K562 (cell line): ENCODE data around the gene ENDOG. TPM values are rescaled to one million over a fixed set of nuclear protein-coding genes. Genes with fewer than 3 reads are reported as not detected.

ENCODE experiments used
- ATF7 ChIP-seq: fragments of 450-650 bp; IDR thresholded peaks from 2 replicates; pipeline ENCODE4 v1.7.1; 2014; ENCODE audit warnings: mild to moderate bottlenecking, moderate library complexity
- BMI1 ChIP-seq: fragments of 150-350 bp; IDR thresholded peaks from 2 replicates; pipeline ENCODE4 v1.6.1; 2014; ENCODE audit warnings: low read length
- E2F4 ChIP-seq: sonication (generic); formaldehyde crosslinking; IDR thresholded peaks from 2 replicates; pipeline ENCODE4 v1.8.0; 2022; ENCODE audit warnings: mild to moderate bottlenecking, low read depth, missing genetic modification reagents
- EHMT2 ChIP-seq: fragments of 450-650 bp; IDR thresholded peaks from 2 replicates; pipeline ENCODE4 v1.6.1; 2018; ENCODE audit warnings: antibody characterized with exemption
- FUS ChIP-seq: fragments of 200-400 bp; formaldehyde crosslinking; optimal IDR thresholded peaks from 2 replicates; pipeline ENCODE3; 2017; ENCODE audit warnings: low read depth, low read length
- HCFC1 ChIP-seq: IDR thresholded peaks from 2 replicates; pipeline ENCODE4 v1.6.1; 2012; ENCODE audit warnings: low read depth, low read length, improper control_type of control experiment
- HDAC1 ChIP-seq, 2 experiments: fragments of 450-650 bp; IDR thresholded peaks; 2 replicates each; pipeline ENCODE4 v1.6.1; 2016 to 2017; ENCODE audit warnings: inconsistent platforms in 1 of 2, mild to moderate bottlenecking in 1 of 2, moderate library complexity in 1 of 2
- IFI16 ChIP-seq: fragments of 250-450 bp; sonication (Bioruptor Pico); IDR thresholded peaks from 2 replicates; pipeline ENCODE4 v2.1.2; 2022; ENCODE audit warnings: mild to moderate bottlenecking, inconsistent platforms
- KAT2B ChIP-seq: IDR thresholded peaks from one replicate; pipeline ENCODE4 v1.6.1; 2012; ENCODE audit warnings: low read depth, mild to moderate bottlenecking, control low read depth, inconsistent platforms, low read length, moderate library complexity
- MEF2A ChIP-seq: IDR thresholded peaks from 2 replicates; pipeline ENCODE4 v1.6.1; 2011; ENCODE audit warnings: low read depth, mild to moderate bottlenecking, low read length, moderate library complexity; ENCODE audit not compliant: control insufficient read depth
- MTA2 ChIP-seq: fragments of 450-650 bp; IDR thresholded peaks from 2 replicates; pipeline ENCODE4 v1.6.1; 2016; ENCODE audit warnings: low read depth
- NFYB ChIP-seq: IDR thresholded peaks from 2 replicates; pipeline ENCODE4 v1.6.1; 2011; ENCODE audit warnings: mild to moderate bottlenecking, moderate library complexity; ENCODE audit not compliant: insufficient read length; ENCODE audit errors: extremely low read depth
- TARDBP ChIP-seq: fragments of 450-650 bp; IDR thresholded peaks from 2 replicates; pipeline ENCODE4 v1.6.1; 2016
- ZBTB11 ChIP-seq, 3 experiments: fragments of 200-800 bp in 1 of 3; fragments of 250-450 bp in 1 of 3; fragments of 450-650 bp in 1 of 3; sonication (Bioruptor Pico) in 1 of 3; sonication (Bioruptor generic) in 1 of 3; formaldehyde crosslinking in 1 of 3; IDR thresholded peaks; 2 replicates each; pipeline versions ENCODE4 v1.6.1 to v1.8.0; 2016 to 2022; ENCODE audit warnings: mild to moderate bottlenecking in 2 of 3, missing genetic modification characterization in 2 of 3, missing compliant biosample characterization in 1 of 3, moderate library complexity in 1 of 3
- ZNF347 ChIP-seq: fragments of 450-650 bp; formaldehyde crosslinking; IDR thresholded peaks from 2 replicates; pipeline ENCODE4 v1.4.0; 2020; ENCODE audit warnings: low read depth, mild to moderate bottlenecking, moderate library complexity
- ZNF707 ChIP-seq: fragments of 250-450 bp; sonication (Bioruptor Pico); conservative IDR thresholded peaks from 2 replicates; pipeline ENCODE4 v1.8.0; 2022; ENCODE audit warnings: inconsistent platforms, mild to moderate bottlenecking, moderate library complexity
- polyA plus RNA-seq, 8 experiments: library from polyadenylated mRNA; depleted of rRNA in 4 of 8; stranded (reverse) in 5 of 8; unstranded in 3 of 8; fragments of >200 nt; fragmentation: Nextera tagmentation in 2 of 8; fragmentation: Illumina TruSeq in 1 of 8; extraction: Ambion mirVana in 2 of 8; extraction: Trizol in 1 of 8; gene quantifications; 2 replicates each; pipeline versions ENCODE4 v1.2.1 to v1.2.3, GENCODE V29; 2011 to 2014; ENCODE audit warnings: inconsistent platforms in 1 of 8, missing spikeins in 1 of 8
- total RNA-seq, 7 experiments: library from RNA; depleted of rRNA in 6 of 7; stranded (reverse); fragments of >200 nt in 6 of 7; fragmentation: Illumina TruSeq in 2 of 7; extraction: Trizol in 2 of 7; gene quantifications; 2 replicates each; pipeline versions ENCODE4 v1.2.1 to v1.2.3, GENCODE V29; 2011 to 2021; ENCODE audit warnings: low replicate concordance in 1 of 7
- TF ChIP-seq, protein P1 (sequence below): fragments of 450-650 bp; IDR thresholded peaks from one replicate; pipeline ENCODE4 v1.6.1; 2018; ENCODE audit warnings: mild to moderate bottlenecking, moderate library complexity; ENCODE audit not compliant: partially characterized antibody
- TF ChIP-seq, protein P2 (sequence below): sonication (generic); formaldehyde crosslinking; IDR thresholded peaks from 2 replicates; pipeline ENCODE4 v1.9.0; 2022; ENCODE audit warnings: mild to moderate bottlenecking, missing genetic modification reagents
- TF ChIP-seq, protein P3 (sequence below): sonication (generic); formaldehyde crosslinking; IDR thresholded peaks from 2 replicates; pipeline ENCODE4 v1.8.1; 2022; ENCODE audit warnings: missing genetic modification reagents

Gene ENDOG
- total and polyA plus RNA-seq, 9 of the 15 experiments (the other 6 are each of a cell fraction or from before 2014, with no cell fraction given): 1.2 to 91.0 (median 25.5) TPM

GRCh38 chr9:128845186-128845931 is 27.1 kb downstream of the ENDOG start (continued):
- TF ChIP-seq, protein P1, sequence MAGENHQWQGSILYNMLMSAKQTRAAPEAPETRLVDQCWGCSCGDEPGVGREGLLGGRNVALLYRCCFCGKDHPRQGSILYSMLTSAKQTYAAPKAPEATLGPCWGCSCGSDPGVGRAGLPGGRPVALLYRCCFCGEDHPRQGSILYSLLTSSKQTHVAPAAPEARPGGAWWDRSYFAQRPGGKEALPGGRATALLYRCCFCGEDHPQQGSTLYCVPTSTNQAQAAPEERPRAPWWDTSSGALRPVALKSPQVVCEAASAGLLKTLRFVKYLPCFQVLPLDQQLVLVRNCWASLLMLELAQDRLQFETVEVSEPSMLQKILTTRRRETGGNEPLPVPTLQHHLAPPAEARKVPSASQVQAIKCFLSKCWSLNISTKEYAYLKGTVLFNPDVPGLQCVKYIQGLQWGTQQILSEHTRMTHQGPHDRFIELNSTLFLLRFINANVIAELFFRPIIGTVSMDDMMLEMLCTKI: no peak
- no peak for TF ChIP-seq ZNF707 (CRISPR knock-in tag)
- no peak for TF ChIP-seq ATF7
- TF ChIP-seq, protein P2, sequence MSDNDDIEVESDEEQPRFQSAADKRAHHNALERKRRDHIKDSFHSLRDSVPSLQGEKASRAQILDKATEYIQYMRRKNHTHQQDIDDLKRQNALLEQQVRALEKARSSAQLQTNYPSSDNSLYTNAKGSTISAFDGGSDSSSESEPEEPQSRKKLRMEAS: peak; percentile 63; the same call in 1 of the 2 replicates
- no peak for TF ChIP-seq MEF2A
- TF ChIP-seq HCFC1: no peak
- TF ChIP-seq NFYB: no peak
- peak; percentile 81 for TF ChIP-seq MTA2
- peak; percentile 23 to 87; a peak in 2 of 4 replicates for TF ChIP-seq HDAC1 (IDR thresholded peaks at IDR 0.05)
- TF ChIP-seq KAT2B: no peak
- TF ChIP-seq FUS: no peak
- no peak for TF ChIP-seq TARDBP
- no peak for TF ChIP-seq IFI16 (CRISPR knock-in tag)
- no peak for TF ChIP-seq ZNF347 (CRISPR knock-in tag)
- peak in 1 of 3 experiments; percentile 55; a peak in 1 of 6 replicates for TF ChIP-seq ZBTB11 (CRISPR knock-in tag; IDR thresholded peaks at IDR 0.05)
- no peak for TF ChIP-seq BMI1
- TF ChIP-seq EHMT2: 0 out of 2 replicates have a peak, but pooled peaks have one; percentile 35
- TF ChIP-seq E2F4 (CRISPR knock-in tag): 0 out of 2 replicates have a peak, but pooled peaks have one; percentile 12
- TF ChIP-seq, protein P3, sequence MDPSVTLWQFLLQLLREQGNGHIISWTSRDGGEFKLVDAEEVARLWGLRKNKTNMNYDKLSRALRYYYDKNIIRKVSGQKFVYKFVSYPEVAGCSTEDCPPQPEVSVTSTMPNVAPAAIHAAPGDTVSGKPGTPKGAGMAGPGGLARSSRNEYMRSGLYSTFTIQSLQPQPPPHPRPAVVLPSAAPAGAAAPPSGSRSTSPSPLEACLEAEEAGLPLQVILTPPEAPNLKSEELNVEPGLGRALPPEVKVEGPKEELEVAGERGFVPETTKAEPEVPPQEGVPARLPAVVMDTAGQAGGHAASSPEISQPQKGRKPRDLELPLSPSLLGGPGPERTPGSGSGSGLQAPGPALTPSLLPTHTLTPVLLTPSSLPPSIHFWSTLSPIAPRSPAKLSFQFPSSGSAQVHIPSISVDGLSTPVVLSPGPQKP (CRISPR knock-in tag): no peak
